ENCODE data around the gene ZNF212. TPM values are rescaled to one million over a fixed set of nuclear protein-coding genes. Genes with fewer than 3 reads are reported as not detected.

Gene ZNF212
- polyA plus RNA-seq, 1 experiment = 4.6 TPM

DNA sequence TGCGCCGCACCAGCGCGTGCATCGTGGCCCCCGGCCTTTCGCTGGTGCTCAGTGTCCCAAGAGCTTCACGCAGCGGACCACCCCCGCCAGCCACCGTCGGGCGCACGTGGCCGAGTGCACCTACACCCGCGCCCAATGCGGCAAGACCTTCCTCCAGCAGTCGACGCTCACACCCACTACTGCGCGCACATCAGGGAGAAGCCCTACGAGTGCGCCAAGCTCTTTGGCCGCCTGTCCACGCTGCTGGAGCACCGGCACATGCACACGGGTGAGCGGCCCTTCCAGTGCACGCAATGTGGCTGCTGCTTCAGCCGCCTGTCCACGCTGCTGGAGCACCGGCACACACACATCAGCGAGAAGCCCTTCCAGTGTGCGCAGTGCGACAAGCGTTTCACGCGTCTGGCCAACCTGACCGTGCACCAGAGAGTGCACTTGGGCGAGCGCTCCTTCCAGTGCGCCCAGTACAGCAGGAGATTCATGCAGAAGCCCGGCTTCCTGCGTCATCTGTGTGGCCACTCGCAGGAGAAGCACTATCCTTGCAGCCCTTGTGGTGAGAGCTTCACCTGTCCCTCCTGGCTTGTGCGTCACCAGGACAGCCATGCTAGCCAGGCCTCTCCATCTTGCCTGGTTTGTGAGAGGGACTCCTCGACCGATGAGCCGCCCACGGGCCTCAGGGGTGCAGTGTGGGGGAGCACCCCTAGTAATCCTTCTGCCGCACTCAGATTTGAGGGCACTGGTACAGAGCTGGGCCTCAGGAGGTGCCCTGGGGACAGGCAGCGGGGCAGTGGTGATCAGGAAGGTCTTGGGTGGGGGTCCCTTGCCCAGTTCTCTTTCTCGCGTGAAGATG, 55.4 kb downstream of the ZNF212 start:
- no peaks in the 10 kb centered on the region for H3K27me3 ChIP-seq (ENCODE audit: control insufficient read depth, insufficient read depth, low read length)
- CTCF ChIA-PET = no interaction called here
- H3K4me3 ChIP-seq (ENCODE audit: low read depth, low read length) = no peak overlapping the region
- TF ChIP-seq, protein P1, sequence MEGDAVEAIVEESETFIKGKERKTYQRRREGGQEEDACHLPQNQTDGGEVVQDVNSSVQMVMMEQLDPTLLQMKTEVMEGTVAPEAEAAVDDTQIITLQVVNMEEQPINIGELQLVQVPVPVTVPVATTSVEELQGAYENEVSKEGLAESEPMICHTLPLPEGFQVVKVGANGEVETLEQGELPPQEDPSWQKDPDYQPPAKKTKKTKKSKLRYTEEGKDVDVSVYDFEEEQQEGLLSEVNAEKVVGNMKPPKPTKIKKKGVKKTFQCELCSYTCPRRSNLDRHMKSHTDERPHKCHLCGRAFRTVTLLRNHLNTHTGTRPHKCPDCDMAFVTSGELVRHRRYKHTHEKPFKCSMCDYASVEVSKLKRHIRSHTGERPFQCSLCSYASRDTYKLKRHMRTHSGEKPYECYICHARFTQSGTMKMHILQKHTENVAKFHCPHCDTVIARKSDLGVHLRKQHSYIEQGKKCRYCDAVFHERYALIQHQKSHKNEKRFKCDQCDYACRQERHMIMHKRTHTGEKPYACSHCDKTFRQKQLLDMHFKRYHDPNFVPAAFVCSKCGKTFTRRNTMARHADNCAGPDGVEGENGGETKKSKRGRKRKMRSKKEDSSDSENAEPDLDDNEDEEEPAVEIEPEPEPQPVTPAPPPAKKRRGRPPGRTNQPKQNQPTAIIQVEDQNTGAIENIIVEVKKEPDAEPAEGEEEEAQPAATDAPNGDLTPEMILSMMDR (IDR thresholded peaks at IDR 0.05; ENCODE audit: insufficient read depth, low read depth, low read length) = no peak
- POLR2A ChIA-PET = no interaction called here
- H3K36me3 ChIP-seq (ENCODE audit: control insufficient read depth, insufficient read depth, low read length) = peaks cover 6% of the 10 kb centered on the region
- no peak for DNase-seq (ENCODE audit: low read depth)

DNA sequence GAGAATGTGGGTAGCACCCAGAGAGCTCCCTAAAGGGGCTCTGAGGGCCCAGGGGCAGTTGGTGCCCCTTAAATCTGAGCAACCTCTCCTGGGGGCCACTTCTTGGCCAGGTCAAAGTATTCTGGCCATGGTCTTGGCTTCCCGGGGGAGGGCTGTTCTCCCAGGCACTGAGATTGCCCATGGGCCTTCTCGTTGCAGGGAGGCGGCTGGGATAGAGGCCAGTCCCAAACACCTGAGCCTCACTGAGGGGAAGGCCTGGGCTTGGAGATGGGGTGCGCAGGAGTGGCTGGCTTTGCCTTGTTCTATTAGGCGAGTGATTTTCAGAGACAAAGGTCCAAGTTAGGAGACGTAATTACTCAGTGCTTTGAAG, 56.0 kb downstream of the ZNF212 start:
- DNase-seq (ENCODE audit: low read depth) = no peak
- ChIA-PET CTCF (no interaction called here), POLR2A (no interaction called here)
- Histone ChIP-seq H3K27me3 (ENCODE audit: control insufficient read depth, insufficient read depth, low read length) (no peaks in the 10 kb centered on the region), H3K36me3 (ENCODE audit: control insufficient read depth, insufficient read depth, low read length) (peaks cover 4% of the 10 kb centered on the region), H3K4me3 (ENCODE audit: low read depth, low read length) (no peak overlapping the region)
- TF ChIP-seq, protein P1 (IDR thresholded peaks at IDR 0.05; ENCODE audit: insufficient read depth, low read depth, low read length) = no peak

DNA sequence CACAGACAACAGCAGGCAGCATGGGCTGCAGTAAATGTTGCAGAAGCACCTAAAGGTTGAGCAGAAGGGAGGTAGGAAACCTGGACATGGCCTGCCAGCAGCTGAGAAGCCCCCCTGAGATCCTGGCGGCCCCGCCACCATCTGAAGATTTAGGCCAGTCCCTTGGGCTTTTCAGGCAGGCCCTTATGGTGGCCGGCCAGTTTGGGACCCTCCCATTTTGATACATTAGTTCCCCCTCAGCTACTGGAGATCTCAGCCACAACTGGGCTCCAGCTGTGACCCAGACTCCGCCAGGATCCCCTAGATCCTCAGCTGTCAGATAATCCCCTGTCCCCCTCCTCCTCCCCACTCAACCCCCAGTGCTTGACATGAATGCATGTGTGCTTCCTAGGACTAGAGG, 56.9 kb downstream of the ZNF212 start:
- ChIA-PET CTCF (no interaction called here), POLR2A (no interaction called here)
- H3K27me3 ChIP-seq (ENCODE audit: control insufficient read depth, insufficient read depth, low read length) = no peaks in the 10 kb centered on the region
- TF ChIP-seq, protein P1 (IDR thresholded peaks at IDR 0.05; ENCODE audit: insufficient read depth, low read depth, low read length) = no peak
- no peak for DNase-seq (ENCODE audit: low read depth)
- no peak overlapping the region for H3K4me3 ChIP-seq (ENCODE audit: low read depth, low read length)
- peaks cover 4% of the 10 kb centered on the region for H3K36me3 ChIP-seq (ENCODE audit: control insufficient read depth, insufficient read depth, low read length)

DNA sequence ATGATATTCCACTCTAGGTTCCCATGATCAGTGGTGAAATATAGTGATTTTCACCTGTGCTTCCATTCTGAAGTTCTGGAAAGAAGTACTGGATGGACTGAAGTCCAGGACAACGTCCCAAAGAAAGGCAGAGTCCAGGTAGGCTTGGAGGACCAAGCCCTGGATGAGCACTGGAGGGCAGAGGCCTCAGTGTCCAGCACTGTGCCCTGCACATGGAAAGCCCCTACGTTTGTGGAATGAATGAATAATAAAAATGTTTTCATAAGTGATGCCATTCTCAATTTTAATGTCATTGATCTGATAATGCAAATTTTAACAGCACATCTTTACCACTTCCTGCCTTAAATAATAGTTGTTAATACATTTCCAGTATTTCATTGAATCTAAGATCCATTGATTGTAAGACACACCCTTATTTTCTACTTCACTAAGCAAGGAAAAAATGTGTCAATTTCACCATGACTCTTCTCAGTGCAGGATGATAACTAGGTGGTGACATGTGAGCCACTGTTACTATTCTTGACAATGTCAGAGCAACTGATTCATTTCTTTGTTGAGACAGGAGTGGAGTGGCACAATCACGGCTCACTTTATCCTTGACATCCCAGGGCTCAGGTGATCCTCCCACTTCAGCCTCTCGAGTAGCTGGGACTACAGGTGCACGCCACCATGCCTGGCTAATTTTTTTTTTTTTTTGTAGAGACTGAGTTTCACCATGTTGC, 57.7 kb downstream of the ZNF212 start:
- H3K36me3 ChIP-seq (ENCODE audit: control insufficient read depth, insufficient read depth, low read length) = peaks cover 4% of the 10 kb centered on the region
- H3K4me3 ChIP-seq (ENCODE audit: low read depth, low read length) = no peak overlapping the region
- H3K27me3 ChIP-seq (ENCODE audit: control insufficient read depth, insufficient read depth, low read length) = peaks cover 2% of the 10 kb centered on the region; the same call in 1 of the 2 replicates
- CTCF ChIA-PET = interaction anchor here (2.6 kb wide), 1 partner anchor 13 kb away, joined by 14 read pairs; no protein-coding TSS in a partner anchor
- POLR2A ChIA-PET = no interaction called here
- DNase-seq (ENCODE audit: low read depth) = no peak
- TF ChIP-seq, protein P1 (IDR thresholded peaks at IDR 0.05; ENCODE audit: insufficient read depth, low read depth, low read length) = no peak

DNA sequence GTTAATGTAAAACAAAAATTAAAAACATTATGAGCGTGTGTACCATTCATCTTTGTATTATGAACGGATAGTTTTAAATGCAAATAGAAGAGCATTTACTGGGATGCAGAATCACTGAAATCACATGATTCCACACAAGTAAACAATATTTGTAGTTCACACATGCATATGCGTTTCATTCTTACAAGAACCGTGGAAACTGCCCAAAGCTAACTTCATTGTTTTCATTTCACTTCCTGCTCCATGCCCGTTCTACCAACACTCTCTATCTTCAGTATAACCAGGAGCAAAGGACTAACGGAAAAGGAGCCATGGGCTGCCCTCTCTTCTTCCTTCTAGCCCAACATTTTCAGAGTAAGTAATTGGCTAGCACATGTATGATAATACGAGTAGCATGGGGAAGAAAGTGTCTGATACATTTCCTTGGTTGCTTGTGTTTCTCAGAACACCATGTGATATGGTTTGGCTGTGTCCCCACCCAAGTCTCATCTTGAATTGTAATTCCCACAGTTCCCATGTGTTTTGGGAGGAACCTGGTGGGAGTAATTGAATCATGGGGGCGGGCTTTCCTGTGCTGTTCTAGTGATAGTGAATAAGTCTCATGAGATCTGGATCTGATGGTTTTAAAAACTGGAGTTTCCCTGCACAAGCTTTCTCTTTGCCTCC, 61.3 kb downstream of the ZNF212 start:
- H3K36me3 ChIP-seq (ENCODE audit: control insufficient read depth, insufficient read depth, low read length) = no peaks in the 10 kb centered on the region; the same call in 1 of the 2 replicates
- ChIA-PET POLR2A (no interaction called here), CTCF (interaction anchor here (1.1 kb wide), 1 partner anchor 10 kb away, joined by 3 read pairs; no protein-coding TSS in a partner anchor)
- no peak overlapping the region for H3K4me3 ChIP-seq (ENCODE audit: low read depth, low read length)
- DNase-seq (ENCODE audit: low read depth) = no peak
- H3K27me3 ChIP-seq (ENCODE audit: control insufficient read depth, insufficient read depth, low read length) = peaks cover 2% of the 10 kb centered on the region; the same call in 1 of the 2 replicates
- TF ChIP-seq, protein P1 (IDR thresholded peaks at IDR 0.05; ENCODE audit: insufficient read depth, low read depth, low read length) = no peak
